Neural crest cell (in vitro differentiated cells): ENCODE data around the gene EIF2D. TPM values are rescaled to one million over a fixed set of nuclear protein-coding genes. Genes with fewer than 3 reads are reported as not detected.

Experiments
- DNase-seq: peaks from one replicate; pipeline ENCODE4 v3.0.0; 2021; ENCODE audit warnings: low read depth, mixed read lengths, low spot score
- H3K27ac Mint-ChIP-seq: one replicate; pipeline ENCODE4 v1.8.0; 2021; ENCODE audit warnings: mild to moderate bottlenecking, mixed read lengths; ENCODE audit not compliant: unreplicated experiment
- H3K27me3 Mint-ChIP-seq: 2 replicates; pipeline ENCODE4 v1.8.0; 2021; ENCODE audit warnings: low read depth, mild to moderate bottlenecking, mixed read lengths
- H3K36me3 Mint-ChIP-seq: 2 replicates; pipeline ENCODE4 v1.8.0; 2021; ENCODE audit warnings: low read depth, mild to moderate bottlenecking, mixed read lengths
- H3K4me1 Mint-ChIP-seq: 2 replicates; pipeline ENCODE4 v1.8.0; 2021; ENCODE audit warnings: mixed read lengths
- H3K4me3 Mint-ChIP-seq: one replicate; pipeline ENCODE4 v1.8.0; 2021; ENCODE audit warnings: mild to moderate bottlenecking, mixed read lengths
- H3K9me3 Mint-ChIP-seq: 2 replicates; pipeline ENCODE4 v1.8.0; 2021; ENCODE audit warnings: mixed read lengths
- total RNA-seq: library from RNA; stranded (reverse); gene quantifications from 2 replicates; pipeline ENCODE4 v1.2.1, GENCODE V29; 2021
- TF ChIP-seq, protein P1 (sequence below): fragments of 200-600 bp; sonication (generic); conservative IDR thresholded peaks from 2 replicates; pipeline ENCODE4 v1.5.0; 2021; ENCODE audit warnings: antibody characterized with exemption, mild to moderate bottlenecking

Gene EIF2D
- total RNA-seq, 1 donor from 2014 or later, result 38.2 TPM

DNA sequence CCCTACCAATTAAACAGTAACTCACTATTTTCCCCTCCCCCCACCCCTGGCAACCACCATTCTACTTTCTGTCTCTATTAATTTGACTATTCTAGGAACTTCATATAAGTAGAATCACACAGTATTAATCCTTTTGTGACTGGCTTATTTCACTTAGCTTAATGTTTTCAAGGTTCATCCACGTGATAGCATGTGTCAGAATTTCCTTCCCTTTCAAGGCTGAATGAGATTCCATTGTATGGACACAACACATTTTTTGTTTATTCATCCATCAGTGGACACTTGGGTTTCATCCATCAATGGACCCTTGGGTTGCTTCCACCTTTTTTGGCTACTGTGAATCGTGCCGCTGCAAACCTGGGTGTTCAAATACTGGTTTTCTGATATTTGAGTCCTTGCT lies 41.7 kb downstream of the EIF2D start:
- TF ChIP-seq, protein P1, sequence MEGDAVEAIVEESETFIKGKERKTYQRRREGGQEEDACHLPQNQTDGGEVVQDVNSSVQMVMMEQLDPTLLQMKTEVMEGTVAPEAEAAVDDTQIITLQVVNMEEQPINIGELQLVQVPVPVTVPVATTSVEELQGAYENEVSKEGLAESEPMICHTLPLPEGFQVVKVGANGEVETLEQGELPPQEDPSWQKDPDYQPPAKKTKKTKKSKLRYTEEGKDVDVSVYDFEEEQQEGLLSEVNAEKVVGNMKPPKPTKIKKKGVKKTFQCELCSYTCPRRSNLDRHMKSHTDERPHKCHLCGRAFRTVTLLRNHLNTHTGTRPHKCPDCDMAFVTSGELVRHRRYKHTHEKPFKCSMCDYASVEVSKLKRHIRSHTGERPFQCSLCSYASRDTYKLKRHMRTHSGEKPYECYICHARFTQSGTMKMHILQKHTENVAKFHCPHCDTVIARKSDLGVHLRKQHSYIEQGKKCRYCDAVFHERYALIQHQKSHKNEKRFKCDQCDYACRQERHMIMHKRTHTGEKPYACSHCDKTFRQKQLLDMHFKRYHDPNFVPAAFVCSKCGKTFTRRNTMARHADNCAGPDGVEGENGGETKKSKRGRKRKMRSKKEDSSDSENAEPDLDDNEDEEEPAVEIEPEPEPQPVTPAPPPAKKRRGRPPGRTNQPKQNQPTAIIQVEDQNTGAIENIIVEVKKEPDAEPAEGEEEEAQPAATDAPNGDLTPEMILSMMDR, result no peak
- no peaks in the 10 kb centered on the region for H3K27me3 Mint-ChIP-seq
- no peak for DNase-seq
- H3K9me3 Mint-ChIP-seq, result no peaks in the 10 kb centered on the region
- H3K27ac Mint-ChIP-seq, result no peak overlapping the region
- H3K36me3 Mint-ChIP-seq, result no peaks in the 10 kb centered on the region
- H3K4me1 Mint-ChIP-seq, result peaks cover 5% of the 10 kb centered on the region
- H3K4me3 Mint-ChIP-seq, result no peak overlapping the region

DNA sequence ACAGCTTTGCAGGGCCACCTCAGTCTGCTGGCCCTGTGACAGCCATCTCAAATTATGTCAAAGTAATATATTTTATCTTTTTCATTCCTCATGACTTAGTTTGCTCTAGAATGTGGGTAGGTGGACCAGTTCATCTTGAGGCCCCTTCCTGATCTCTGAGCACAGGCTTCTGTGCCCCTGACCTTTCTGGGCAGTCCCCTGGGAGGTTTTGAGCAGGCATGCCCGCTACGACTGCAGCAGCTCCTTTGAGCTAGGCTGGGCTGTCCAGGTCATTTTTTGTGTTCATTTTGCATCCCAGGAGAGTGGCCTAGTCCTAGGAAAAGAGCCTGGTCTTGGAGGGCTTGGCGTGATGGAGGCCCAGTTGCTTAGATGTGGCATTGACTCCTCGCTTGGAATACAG lies 42.7 kb downstream of the EIF2D start:
- H3K27ac Mint-ChIP-seq, result no peak overlapping the region
- no peaks in the 10 kb centered on the region for H3K9me3 Mint-ChIP-seq
- H3K4me1 Mint-ChIP-seq, result no peaks in the 10 kb centered on the region
- H3K27me3 Mint-ChIP-seq, result no peaks in the 10 kb centered on the region
- DNase-seq, result no peak
- TF ChIP-seq, protein P1, result no peak
- no peaks in the 10 kb centered on the region for H3K36me3 Mint-ChIP-seq
- H3K4me3 Mint-ChIP-seq, result no peak overlapping the region

DNA sequence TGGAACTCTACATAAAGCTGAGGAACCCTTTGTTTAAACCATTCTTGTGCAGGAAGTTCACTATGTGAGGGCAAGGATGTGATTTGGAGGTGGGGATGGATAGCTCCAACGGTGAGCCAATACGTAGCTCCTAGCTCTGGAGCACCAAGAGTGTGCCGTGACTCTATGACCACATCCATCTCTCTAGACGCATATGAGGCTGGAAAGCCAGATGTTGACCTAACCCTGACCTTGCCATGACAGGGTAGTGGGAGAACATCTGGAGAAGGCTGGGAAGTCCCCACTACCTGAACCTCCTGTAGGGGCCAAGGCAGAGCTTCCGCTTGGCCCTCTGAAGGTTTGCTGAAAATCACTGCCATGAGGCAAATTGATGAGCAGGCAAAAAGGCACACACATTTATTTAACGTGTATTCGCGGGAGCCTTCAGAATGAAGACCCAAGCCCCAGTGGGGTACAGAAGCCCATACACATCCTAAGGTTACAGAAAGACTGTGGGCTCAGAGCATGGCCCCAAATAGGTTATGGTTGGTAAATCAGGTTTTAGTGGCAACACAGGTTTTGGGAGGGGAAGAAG lies 43.4 kb downstream of the EIF2D start:
- TF ChIP-seq, protein P1, result no peak
- Mint-ChIP-seq H3K27ac (no peak overlapping the region), H3K4me1 (no peaks in the 10 kb centered on the region), H3K27me3 (no peaks in the 10 kb centered on the region), H3K36me3 (no peaks in the 10 kb centered on the region), H3K4me3 (no peak overlapping the region), H3K9me3 (no peaks in the 10 kb centered on the region)
- DNase-seq, result no peak

DNA sequence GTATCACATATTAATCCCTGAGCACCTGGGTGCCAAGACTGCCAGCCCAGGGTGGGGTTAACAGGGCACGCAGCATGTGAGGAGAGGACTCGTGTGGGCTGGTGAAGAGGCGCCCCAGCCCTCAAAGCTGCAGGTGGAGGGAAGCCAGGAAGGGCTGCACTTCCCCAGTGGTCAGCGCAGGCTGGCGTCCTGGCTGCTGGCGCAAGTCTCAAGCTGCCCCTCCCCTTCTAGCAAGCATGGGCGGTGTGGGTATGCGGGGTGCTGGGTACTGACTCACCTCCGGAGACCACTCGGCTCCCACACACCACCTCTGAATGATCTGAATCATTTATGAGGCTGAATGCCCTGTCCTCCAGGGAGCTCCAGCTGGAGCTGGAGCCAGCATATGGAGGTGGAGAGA lies 44.0 kb downstream of the EIF2D start:
- Mint-ChIP-seq H3K4me3 (no peak overlapping the region), H3K4me1 (no peaks in the 10 kb centered on the region), H3K36me3 (no peaks in the 10 kb centered on the region), H3K9me3 (no peaks in the 10 kb centered on the region), H3K27me3 (no peaks in the 10 kb centered on the region), H3K27ac (no peak overlapping the region)
- no peak for DNase-seq
- TF ChIP-seq, protein P1, result no peak

DNA sequence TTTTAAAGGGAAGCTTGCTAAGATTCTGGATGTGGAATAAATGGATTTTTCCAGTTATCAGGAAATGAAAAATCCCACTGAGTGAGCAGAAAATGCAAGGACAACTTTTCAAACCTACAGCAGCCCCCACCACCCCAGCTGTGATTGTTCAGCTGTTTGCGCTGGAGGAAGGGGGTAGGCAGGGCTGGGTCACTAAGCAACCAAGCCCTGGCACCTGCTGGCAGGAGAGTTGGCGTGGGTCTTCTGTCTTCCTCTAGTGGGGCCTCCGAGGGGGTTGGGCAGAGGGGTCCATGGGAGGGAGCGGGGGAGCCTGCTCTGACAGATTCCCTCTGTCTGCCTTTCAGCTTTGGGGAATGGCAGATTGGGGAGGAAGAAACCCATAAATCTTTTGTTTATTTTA lies 45.3 kb downstream of the EIF2D start:
- Mint-ChIP-seq H3K9me3 (no peaks in the 10 kb centered on the region), H3K27me3 (no peaks in the 10 kb centered on the region)

More for the DNA sequence above, 45.3 kb downstream of the EIF2D start:
- no peak overlapping the region for H3K27ac Mint-ChIP-seq
- no peaks in the 10 kb centered on the region for H3K36me3 Mint-ChIP-seq
- TF ChIP-seq, protein P1, result no peak
- no peak for DNase-seq
- no peak overlapping the region for H3K4me3 Mint-ChIP-seq
- no peaks in the 10 kb centered on the region for H3K4me1 Mint-ChIP-seq
